NB4 (cell line): Measurements from ENCODE around the gene ANTXR1.

Experiments used
- DNase-seq: peaks from one replicate; pipeline ENCODE4 v3.0.0; 2010; ENCODE audit warnings: low read depth
- H3K4me3 ChIP-seq: one replicate; pipeline ENCODE4 v1.5.1; 2011; ENCODE audit warnings: mild to moderate bottlenecking, low read depth, low read length, moderate library complexity
- CTCF ChIP-seq: IDR thresholded peaks from one replicate; pipeline ENCODE4 v1.5.1; 2012; ENCODE audit warnings: low read depth, low read length
- MAX ChIP-seq: IDR thresholded peaks from 2 replicates; pipeline ENCODE4 v1.6.1; 2011; ENCODE audit warnings: low read depth, low read length
- MYC ChIP-seq: IDR thresholded peaks from 2 replicates; pipeline ENCODE4 v1.6.1; 2011; ENCODE audit warnings: low read depth, low read length
- POLR2A ChIP-seq: IDR thresholded peaks from 2 replicates; pipeline ENCODE4 v1.6.1; 2011; ENCODE audit warnings: mild to moderate bottlenecking; ENCODE audit not compliant: insufficient read length; ENCODE audit errors: extremely low read depth

ANTXR1 gene

DNA sequence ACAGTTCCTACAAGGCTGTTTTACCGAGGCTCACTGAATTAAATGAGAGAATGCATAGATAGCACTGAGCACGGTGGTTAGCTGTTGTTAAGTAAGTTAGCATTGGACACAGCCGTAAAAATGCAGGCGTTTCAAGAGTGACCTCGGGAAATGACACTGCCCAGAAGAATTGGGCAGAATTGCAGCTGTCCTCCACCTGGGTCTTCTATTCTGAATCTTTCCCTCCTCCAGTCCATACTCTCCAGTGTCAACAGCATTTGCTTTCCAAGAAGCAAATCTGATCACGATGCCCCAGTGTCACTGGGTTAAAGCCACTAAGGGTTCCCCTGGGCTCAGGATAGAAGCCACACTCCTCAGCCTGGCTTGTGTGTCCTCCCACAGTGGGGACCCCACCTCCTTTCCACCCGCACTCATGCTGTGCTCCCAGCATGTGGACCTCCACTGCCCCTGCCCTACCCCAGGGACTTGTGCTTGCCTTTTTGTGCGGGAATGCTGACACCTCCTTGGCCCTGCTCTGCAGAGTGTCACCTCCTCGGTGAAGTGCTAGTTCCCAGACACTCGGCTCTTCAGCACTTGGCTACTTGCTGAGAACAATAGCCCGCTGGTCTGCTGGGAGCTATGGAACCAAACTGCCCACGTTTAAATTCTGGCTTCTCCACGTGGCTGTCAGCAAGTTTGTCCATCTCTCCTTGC, 135.0 kb downstream of the ANTXR1 start:
- no peak overlapping the region for H3K4me3 ChIP-seq
- DNase-seq, result no peak
- TF ChIP-seq MYC, result no peak
- TF ChIP-seq MAX, result no peak
- TF ChIP-seq CTCF, result no peak
- no peak for TF ChIP-seq POLR2A

DNA sequence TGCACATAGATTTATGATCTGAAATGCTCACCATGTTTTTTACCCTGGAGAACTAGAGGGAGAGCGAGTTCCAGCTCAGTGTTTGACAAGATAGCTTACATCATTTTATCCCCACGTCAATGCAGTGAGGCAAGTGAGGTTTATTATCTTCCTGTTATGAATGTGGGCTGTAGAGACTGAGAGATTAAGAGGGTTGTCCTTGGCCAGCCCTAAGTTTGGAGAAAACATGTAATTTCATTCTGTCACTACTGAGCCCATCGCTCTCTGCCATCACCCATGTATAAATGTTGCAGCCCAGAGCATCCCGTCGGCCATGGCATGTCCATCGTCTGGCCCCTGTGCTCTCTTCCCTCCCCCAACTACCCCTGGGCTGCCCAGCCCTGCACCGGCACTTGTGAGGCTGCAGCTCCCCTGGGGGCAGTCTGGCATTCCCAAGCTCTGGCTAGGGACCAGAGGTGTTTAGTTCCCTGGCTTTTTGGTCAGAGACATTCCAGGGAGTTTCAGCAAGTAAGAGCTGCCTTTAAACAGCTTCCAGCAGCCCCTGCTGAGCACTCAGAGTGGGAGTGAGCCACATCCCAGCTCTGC, 136.7 kb downstream of the ANTXR1 start:
- TF ChIP-seq CTCF (no peak), POLR2A (no peak), MYC (no peak), MAX (no peak)
- peak; percentile 24 for DNase-seq
- H3K4me3 ChIP-seq, result no peak overlapping the region

DNA sequence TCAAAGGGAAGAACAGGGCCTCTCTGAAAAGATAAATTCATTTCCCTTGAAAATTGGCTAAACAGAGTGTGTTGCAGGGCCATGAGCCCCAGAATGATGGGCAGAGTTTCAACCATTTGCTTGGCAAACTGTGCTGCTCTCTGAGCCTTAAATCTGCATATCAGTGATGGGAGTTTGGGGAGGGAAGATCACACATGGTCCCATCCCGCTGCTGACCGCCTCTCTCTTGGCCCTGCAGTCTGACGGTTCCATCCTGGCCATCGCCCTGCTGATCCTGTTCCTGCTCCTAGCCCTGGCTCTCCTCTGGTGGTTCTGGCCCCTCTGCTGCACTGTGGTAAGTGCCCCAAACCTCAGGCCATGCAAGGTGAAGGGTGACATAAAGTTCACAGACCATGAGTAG, 139.0 kb downstream of the ANTXR1 start:
- no peak for TF ChIP-seq CTCF
- TF ChIP-seq MYC, result no peak
- no peak for TF ChIP-seq MAX
- TF ChIP-seq POLR2A, result no peak
- no peak overlapping the region for H3K4me3 ChIP-seq
- DNase-seq, result no peak

DNA sequence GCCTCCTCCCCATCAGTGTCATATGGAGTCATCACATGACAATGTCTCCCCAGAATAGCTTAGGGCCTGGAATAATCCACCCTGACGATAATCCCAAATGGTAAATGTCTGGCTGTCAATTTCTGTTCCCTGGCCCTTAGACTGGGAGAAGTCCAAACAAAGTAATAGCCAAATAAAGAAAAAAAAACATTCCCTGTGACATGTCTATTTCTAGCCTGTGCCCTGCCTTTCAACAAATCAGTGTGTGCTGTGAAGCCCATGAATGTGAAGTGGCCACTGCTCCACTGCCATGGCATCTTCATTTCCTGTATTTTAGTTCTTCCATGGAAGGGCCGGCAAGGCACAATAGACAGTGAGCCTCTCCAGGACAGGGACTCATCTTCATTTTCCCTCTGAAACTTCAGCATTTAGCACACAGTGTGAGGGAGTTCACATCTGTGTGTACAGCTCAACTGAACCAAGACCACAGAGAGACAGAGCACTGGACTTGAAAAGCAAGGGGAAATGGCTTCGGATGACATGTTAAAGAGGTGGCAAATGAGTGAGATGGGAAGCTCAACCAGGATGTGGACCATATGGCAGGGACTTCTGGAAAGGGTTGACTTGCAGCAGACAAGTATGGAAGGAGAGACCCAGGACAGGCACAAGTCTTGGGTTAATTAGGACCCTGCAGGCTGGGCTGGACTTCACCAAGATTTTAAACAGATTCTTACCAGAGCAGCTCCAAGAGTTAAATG, 140.0 kb downstream of the ANTXR1 start:
- DNase-seq, result no peak
- H3K4me3 ChIP-seq, result no peak overlapping the region
- TF ChIP-seq MYC (no peak), MAX (no peak), CTCF (no peak), POLR2A (no peak)

DNA sequence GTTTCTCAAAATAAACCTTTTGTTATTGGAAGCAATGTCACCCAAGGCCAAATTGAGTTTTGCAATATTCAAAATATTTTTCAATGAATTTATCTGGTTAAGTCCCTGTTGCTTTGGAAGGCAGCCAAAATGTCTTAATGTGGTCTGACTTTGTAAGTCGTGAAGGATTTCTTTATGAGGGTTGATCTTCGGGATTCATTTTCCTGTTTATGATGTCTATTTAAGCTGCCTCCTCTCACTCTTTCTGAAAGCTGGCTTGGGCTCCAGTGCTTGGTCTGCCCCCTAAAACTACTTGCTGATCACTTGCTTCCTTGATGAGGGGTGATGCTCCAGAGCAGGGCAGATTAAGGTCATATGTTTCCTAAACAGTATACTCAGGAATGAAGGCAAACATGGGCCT, 141.1 kb downstream of the ANTXR1 start:
- H3K4me3 ChIP-seq, result no peak overlapping the region
- TF ChIP-seq MYC (no peak), POLR2A (no peak), MAX (no peak)
- no peak for DNase-seq

- DNase-seq, result no peak
- H3K4me3 ChIP-seq, result no peak overlapping the region
- TF ChIP-seq MYC (no peak), POLR2A (no peak), MAX (no peak), CTCF (no peak)
Measured at GRCh38 chr2:69156624-69157023, 143.6 kb downstream of the ANTXR1 start.
